Prostate gland (tissue), 2 donors: ENCODE results near the gene PSMF1. TPM values are rescaled to one million over a fixed set of nuclear protein-coding genes. Genes with fewer than 3 reads are reported as not detected.

Source experiments
- DNase-seq: peaks from one replicate; pipeline ENCODE4 v3.0.0-alpha.2; 2019; ENCODE audit warnings: low spot score
- H3K27ac ChIP-seq, 2 donors: fragments of 200-600 bp; sonication (generic); 2 replicates each; pipeline ENCODE4 v1.5.1; 2017 to 2019
- H3K27me3 ChIP-seq: fragments of 200-600 bp; sonication (generic); replicated peaks from 2 replicates; pipeline ENCODE4 v1.5.1; 2019; ENCODE audit not compliant: insufficient read depth
- H3K36me3 ChIP-seq, 2 donors: fragments of 200-600 bp; sonication (generic); 1 replicate in 1 of 2; 2 replicates in 1 of 2; pipeline versions ENCODE4 v1.5.1 to v1.8.1; 2017 to 2019
- H3K4me1 ChIP-seq: fragments of 200-600 bp; sonication (generic); replicated peaks from 2 replicates; pipeline ENCODE4 v1.5.1; 2019
- H3K4me3 ChIP-seq, 2 donors: fragments of 200-600 bp; sonication (generic); 2 replicates each; pipeline ENCODE4 v1.5.1; 2017 to 2019
- H3K9me3 ChIP-seq: fragments of 200-600 bp; sonication (generic); 2 replicates; pipeline ENCODE4 v1.5.1; 2017
- CTCF ChIP-seq, 4 experiments: fragments of 200-600 bp in 2 of 4; fragments of 450-650 bp in 2 of 4; sonication (generic) in 2 of 4; IDR thresholded peaks; 1 replicate in 3 of 4; 2 replicates in 1 of 4; pipeline ENCODE4 v1.5.1; 2016 to 2019; ENCODE audit warnings: antibody characterized with exemption in 4 of 4, mild to moderate bottlenecking in 2 of 4, moderate library complexity in 2 of 4
- POLR2A ChIP-seq: fragments of 450-650 bp; IDR thresholded peaks from one replicate; pipeline ENCODE4 v1.6.1; 2016; ENCODE audit warnings: antibody characterized with exemption, mild to moderate bottlenecking
- POLR2AphosphoS5 ChIP-seq: sonication (generic); formaldehyde crosslinking; IDR thresholded peaks from one replicate; pipeline ENCODE4 v1.6.1; 2017; ENCODE audit warnings: antibody characterized with exemption
- WGBS: methylation state at CpG from one replicate; pipeline ENCODE4 v1.1.5; 2018; 5-methylcytosine and 5-hydroxymethylcytosine counted together
- intact Hi-C: fragments of 100-400 bp; cut with DNase I; formaldehyde crosslinking; loops from one replicate; pipeline ENCODE4 v1.14.2; 2022
- total RNA-seq, 2 donors: library from RNA; depleted of rRNA; stranded (reverse); fragments of >200 nt; gene quantifications; one replicate each; pipeline ENCODE4 v1.1.0, GENCODE V29; 2016

The PSMF1 gene
- total RNA-seq, 2 donors from 2014 or later: 76.8 to 282 TPM

- H3K27me3 ChIP-seq: no peaks in the 10 kb centered on the region
- TF ChIP-seq POLR2AphosphoS5 (no peak), POLR2A (no peak), CTCF (IDR thresholded peaks at IDR 0.05) (no peak)
Observed at GRCh38 chr20:1083431-1084080, 34.8 kb upstream of the PSMF1 start.

GRCh38 chr20:1085492-1086276 lies 32.7 kb upstream of the PSMF1 start:
- no peaks in the 10 kb centered on the region for H3K4me1 ChIP-seq
- no peaks in the 10 kb centered on the region for H3K36me3 ChIP-seq
- H3K27me3 ChIP-seq: no peaks in the 10 kb centered on the region
- no peaks in the 10 kb centered on the region for H3K9me3 ChIP-seq
- no peak for TF ChIP-seq POLR2A
- TF ChIP-seq POLR2AphosphoS5: no peak
- no peak for TF ChIP-seq CTCF (IDR thresholded peaks at IDR 0.05)
- H3K4me3 ChIP-seq: no peak overlapping the region
- DNase-seq: no peak
- intact Hi-C loops: no loop called here
- 67% methylated on average over 6 of the region's 6 CpGs for WGBS
- H3K27ac ChIP-seq: no peak overlapping the region

More at GRCh38 chr20:1083431-1084080, 34.8 kb upstream of the PSMF1 start:
- Histone ChIP-seq H3K36me3 (no peaks in the 10 kb centered on the region), H3K9me3 (no peaks in the 10 kb centered on the region), H3K27ac (no peak overlapping the region), H3K4me3 (no peak overlapping the region), H3K4me1 (no peaks in the 10 kb centered on the region)
- intact Hi-C loops: no loop called here
- no peak for DNase-seq
- 66% methylated on average over 5 of the region's 5 CpGs for WGBS

- intact Hi-C loops: no loop called here
- TF ChIP-seq CTCF (IDR thresholded peaks at IDR 0.05): no peak
- TF ChIP-seq POLR2A: no peak
- no peak for TF ChIP-seq POLR2AphosphoS5
- no peaks in the 10 kb centered on the region for H3K4me1 ChIP-seq
- no peaks in the 10 kb centered on the region for H3K9me3 ChIP-seq
- no peak overlapping the region for H3K4me3 ChIP-seq
- no peaks in the 10 kb centered on the region for H3K27me3 ChIP-seq
- H3K36me3 ChIP-seq: no peaks in the 10 kb centered on the region
- WGBS: 41% methylated on average over 5 of the region's 5 CpGs
- H3K27ac ChIP-seq: no peak overlapping the region
- DNase-seq: no peak
Observed at GRCh38 chr20:1086277-1087213, 31.9 kb upstream of the PSMF1 start.

DNA sequence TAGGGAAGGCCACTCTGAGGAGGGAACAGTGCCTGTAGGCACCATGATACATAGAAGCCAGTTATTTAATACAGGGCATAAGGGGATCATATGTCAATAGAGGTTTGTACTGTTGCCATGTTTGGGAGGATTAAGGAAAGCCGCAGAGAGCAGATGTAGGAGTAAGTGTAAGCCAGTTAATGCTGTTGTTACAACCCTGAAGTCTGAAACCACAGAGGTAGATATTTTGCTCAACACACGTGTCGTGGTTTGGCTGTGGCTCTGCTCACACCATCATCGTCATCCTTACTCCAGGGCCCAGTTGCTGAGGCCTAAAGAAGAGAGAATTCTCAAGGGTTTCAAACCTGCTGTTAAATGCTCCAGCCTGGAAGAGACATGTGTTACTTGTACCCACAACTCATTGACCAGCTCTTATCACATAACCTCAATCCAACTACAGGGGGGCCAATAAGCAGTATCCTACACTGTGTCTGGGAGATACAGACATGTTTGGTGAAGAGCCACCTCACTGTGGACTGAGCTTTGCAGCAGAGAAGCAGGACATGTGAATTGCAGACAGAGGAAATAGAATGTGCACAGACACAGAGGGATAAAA lies 31.0 kb upstream of the PSMF1 start:
- Histone ChIP-seq H3K9me3 (no peaks in the 10 kb centered on the region), H3K4me1 (no peaks in the 10 kb centered on the region), H3K27me3 (no peaks in the 10 kb centered on the region), H3K36me3 (no peaks in the 10 kb centered on the region), H3K4me3 (no peak overlapping the region), H3K27ac (no peak overlapping the region)
- whole genome bisulfite sequencing: 73% methylated on average over 4 of the region's 4 CpGs
- no peak for DNase-seq
- intact Hi-C loops: no loop called here
- TF ChIP-seq POLR2AphosphoS5 (no peak), POLR2A (no peak), CTCF (IDR thresholded peaks at IDR 0.05) (no peak)
